HG03196 (cell line): ENCODE data around the gene C1orf198.

Source experiments
- ATAC-seq: cut with Tn5 transposase; IDR thresholded peaks from one replicate; pipeline ENCODE4 v1.9.1; 2021; ENCODE audit not compliant: unreplicated experiment

C1orf198 gene

DNA sequence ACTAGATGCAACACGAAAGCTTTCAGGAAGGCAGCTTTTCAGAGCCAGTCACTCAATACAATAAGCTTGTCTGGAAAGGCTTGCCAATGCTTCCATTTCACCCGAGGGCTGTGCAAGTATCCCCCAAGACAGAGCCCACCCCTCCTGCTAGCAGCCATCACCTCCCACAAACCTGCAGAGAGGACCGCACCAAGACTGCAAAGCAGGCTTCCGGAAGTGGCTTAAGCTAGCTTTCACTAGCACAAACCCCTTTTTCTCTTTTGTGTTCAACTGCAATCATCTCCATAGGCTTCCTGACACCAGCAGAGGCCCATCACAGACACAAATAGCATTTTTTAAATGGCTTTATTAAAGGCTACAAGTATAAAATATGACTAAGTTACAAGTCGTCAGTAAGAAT lies 31.5 kb downstream of the C1orf198 start:
- ATAC-seq = no peak

DNA sequence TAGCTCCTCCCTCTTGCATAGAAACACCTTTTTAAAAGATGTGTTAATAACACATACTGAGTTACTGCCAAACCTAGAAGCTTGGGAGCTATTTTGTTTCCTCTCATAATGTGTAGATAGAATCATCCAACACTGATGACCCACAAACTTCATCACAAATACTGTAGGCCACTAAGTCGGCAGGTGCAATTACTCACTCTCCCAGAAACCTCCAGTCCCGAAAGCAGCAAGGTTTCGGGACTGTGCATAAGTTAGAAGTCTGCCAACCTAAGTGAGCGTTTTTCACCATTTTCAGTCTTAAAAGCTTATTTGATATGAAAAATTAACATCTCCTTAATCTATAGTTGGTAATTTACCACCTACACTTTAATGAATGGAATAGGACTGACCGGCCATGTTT lies 32.0 kb downstream of the C1orf198 start:
- ATAC-seq = no peak

DNA sequence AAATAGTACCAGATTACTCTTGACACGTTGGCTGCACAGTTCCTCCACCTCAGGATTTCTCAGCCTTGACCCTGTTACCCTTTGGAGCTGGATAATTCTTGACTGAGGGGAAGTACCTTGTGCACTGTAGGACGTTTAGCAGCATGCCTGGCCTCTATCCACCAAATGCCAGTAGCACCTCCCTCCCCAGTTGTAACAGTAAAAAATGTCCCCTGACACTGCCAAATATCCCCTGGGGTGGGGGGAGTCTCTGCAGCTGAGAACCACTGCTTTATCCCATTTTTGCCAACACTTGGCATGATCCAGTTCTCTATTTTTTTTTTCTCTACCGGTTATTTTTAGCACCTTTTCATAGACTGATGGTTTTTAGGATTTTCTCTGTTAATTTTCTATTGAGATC lies 34.0 kb downstream of the C1orf198 start:
- ATAC-seq = no peak

DNA sequence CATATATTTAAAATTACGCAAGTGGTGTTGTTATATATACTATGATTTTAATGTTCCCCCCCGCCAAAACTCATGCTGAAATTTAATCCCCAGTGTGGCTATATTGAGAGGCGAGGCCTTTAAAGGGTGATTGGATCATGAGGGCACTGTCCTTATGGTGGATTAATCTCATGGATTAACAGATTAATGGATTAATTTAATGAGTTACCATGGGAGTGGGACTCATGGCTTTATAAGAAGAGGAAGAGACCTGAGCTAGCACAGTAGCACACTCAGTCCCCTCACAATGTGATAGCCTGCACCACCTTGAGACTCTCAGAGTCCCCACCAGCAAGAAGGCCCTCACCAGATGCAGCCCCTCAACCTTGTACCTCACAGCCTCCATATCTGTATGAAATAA lies 34.8 kb downstream of the C1orf198 start:
- no peak for ATAC-seq

DNA sequence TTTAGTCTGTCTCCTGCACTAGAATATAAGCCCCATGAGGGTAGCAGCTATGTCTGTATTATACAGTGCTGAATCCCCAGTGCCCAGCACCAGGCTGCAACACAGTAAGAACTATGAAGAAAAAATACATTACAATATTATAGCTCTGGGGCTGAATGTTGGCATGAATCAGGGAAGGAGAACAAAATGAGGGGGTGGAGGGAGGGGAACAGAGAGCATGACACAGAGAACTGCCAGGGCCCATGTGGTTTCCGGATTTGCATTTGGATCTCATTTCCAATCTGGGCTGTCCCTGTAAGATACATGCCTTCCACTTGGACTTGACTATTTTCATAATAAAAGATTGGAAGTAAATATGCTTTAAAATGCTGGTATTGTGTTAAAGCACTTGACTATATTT lies 35.8 kb downstream of the C1orf198 start:
- ATAC-seq = no peak

DNA sequence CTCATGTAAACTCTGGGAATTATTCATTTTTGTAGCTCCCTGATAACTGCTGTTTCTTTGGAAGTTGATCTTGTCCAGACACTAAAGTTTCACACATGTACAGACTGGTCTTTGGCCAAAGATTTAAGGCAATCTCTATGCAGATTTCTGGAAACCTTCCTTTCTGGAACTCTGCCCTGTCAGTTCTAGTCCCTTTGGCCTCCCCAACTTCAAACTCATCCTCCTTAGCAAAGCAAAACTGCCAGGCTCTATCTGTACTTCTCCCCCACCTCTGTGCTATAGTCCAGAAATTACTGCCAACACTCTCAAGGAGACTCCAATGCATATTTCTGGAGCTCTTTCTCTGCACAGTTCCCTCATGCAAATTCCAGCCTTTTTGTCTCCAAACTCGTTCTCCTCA lies 36.5 kb downstream of the C1orf198 start:
- ATAC-seq = no peak

DNA sequence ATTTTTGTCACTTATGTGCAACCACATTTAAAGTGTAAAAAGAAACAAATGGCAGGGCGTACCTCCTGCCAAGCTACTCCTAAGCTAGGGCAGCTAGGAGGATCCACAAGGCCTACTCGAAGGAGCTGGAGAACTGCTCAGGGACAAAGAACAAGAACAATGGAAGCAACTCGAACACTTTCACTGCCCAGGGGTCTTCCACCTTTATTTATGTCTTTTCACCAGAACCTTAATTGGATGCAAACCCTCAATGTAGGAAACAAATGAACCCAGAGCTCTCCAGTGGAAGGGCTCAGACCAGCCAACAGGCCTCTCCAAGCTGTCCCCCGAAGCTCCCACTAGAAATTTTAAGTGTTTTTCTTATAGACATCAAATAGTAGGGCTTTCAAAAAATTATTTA lies 39.9 kb downstream of the C1orf198 start:
- ATAC-seq = no peak

DNA sequence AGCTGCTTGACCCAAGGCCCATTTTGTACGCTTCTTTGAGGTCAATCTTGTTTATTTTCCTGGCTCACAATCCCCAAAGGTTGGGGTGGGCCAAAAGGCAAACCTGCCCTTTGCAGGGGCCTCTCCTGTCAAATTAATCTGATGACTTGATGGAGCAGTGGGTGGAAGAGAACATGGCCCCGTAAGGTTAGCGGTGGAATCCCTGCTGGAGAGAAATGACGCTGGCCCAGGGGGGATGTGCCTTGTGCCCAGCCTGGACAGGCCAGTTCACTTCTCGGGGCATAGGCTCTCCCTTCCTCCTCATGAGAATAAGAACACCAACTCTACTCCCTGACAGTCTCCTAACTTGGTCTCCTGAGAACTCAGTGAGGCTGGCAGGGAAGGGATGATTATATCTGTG lies 40.5 kb downstream of the C1orf198 start:
- no peak for ATAC-seq

DNA sequence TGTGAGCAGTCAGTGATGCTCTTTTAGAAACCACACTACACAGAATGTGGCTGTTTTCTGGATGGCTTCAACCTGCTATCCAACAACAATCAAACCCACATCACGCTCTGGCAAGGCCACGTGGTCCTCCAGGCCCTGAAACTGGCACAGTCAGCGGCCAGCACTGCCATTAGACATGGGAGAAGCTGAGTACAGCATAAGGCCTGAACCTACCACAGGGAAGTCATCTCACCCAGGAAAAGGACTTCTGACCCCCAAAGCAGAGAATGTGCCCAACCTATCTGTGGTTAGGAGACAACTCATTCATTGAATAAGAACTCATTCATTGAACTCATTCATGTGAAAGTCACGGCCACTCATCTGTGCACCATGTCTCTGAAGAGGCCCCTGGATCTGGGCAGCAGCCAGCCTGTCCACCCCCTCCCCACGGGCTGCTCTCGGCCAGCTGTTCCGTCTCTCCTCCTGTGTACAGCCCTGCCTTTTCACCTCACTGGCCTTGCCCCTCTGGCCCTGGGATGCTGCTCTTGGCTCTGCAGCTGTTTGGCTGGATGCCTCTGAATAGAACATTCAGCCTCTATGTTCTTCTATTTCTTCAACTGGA lies 41.1 kb downstream of the C1orf198 start:
- ATAC-seq = no peak

DNA sequence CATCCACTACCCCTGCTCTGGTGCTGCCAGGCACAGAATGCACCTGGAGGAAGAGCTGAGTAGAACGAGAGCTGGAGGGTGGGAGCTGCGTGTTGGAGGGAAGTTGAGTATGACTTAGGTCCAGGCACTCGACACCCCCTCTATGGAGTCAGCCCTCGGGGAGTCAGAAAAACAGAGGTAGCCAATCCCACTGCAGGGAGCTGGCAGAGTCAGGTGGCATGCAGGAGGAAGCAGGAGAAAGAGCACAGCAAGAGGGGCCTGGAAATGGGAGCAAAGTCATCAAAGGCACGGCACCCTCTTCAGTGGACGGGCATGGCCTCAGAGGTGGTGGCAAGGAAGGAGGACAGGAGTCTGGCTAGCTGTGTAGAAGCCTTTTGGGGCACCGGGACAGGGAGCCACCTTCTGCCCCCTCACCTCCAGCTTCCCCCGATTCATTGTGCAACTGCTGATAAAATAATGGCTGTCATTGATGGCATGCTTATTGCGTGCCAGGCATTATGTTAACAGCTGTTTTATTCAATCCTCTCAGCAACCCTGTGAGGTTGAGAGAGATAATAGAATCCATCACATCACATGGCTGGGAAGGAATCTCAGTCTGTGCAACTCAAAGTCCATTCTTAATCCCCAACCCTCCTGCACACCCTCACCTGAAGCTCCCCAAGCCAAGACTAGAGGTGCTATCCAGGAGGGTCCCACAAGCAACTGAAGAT lies 42.0 kb downstream of the C1orf198 start:
- no peak for ATAC-seq

DNA sequence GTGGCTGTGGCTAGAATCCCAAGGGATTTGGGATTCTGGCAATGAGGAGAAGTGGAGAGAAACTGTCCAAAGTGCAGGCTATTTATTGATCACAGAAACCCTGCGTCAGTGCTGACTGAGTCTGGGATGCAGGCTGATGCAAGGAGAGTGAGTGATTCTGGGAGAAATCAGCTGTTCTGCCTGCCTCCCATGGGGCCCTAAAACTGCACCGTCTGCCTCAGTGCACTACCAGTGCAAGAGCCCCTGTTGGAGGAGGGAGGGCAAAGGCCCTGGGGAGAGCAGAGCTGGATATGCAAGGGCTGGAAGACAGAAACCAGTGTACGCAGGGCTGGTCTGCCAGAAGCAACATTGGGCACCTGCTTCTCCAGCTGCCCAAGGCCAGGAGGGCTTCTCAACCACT lies 42.6 kb downstream of the C1orf198 start:
- ATAC-seq = no peak

DNA sequence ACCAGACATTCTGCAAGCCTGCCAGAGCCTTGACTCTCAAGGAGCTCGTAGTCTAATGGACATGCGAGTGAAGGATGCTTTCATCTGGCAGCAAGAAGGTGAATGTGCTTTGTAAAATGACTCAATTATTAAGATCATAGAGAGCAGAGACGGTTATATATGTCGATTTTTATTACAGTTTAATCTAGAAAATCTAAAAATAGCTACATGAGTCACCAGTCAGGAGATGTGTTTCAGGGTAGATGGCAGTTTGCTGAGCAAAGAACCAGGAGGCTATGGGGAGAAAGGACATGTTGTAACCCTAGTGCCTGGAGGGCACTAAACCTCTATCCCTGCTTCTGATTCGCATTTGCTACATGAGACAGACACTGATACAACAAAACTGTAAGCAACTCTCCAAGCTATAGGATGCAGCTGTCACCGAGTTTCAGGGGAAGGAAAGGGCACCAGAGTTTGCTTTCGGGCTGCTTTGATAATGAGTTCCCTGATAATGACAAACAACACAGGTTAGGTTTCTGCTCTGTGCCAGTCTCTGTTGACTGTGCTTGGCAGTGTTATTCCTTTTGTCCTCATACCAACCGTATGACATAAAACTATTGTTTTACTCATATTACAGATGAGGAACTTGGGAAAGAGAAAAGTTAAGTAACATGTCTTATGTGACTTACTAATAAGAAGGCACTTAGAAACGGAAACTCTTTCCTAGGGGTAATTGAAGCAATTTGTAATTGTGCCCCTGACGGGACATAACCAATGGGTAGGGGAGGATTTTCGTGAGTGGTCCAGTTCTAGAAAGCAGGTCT lies 43.2 kb downstream of the C1orf198 start:
- ATAC-seq = no peak

DNA sequence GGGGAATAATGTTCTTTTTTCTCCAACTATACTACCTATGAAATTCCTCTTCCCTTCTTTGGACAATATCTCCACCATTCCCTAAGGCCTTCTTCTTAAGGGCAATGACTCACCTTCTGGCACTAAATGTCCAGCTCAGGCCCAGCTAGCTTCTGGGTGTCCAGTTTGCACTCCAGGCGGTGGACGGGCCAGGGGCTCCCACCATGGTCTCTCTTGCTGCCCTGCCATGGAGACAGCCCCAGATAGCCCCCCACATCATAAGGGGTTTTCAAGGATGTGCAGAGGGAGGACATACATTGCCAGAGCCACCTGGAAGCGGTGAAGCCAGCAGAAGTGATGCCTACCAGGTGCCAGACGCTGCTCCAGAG lies 43.8 kb downstream of the C1orf198 start:
- ATAC-seq = no peak

DNA sequence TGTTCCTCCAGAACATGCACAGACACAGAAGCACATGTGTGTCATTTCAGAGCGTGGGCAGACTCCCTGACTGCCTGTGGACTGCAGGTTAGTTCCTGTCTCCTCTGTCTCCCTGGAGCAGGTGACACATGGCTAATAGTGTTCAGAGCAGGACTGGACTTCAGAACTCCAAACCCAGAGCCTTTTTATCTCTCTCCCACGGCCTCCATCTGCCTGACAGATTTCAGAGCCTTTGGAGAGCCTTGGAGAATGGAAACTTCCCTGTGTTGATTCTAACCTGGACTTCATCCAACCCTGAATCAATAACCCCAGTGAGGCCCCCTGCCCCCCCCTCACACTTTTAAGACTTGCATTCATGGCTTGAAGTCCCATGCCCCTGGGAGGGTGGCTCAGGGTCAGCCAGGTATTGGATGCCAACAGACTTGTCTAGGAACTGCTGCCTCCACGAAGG lies 44.4 kb downstream of the C1orf198 start:
- no peak for ATAC-seq

DNA sequence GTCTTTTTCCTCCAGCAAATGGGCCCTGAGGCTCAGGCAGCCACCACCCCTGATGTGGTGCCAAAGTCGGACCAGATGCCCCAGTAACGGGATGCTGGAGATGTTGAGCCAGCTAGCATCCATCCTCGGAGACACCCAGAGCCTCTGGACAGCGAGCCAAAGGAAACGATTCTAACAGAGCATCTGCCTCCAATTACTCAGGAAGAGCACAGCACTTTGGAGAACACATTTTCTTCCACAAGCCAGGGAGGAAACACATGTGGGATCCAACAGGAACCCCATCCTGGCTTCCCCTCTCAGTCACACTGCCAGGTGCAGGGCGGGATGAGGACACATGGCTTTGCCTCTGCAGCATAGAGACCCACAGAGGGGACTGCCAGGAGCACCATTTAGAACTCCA lies 44.9 kb downstream of the C1orf198 start:
- ATAC-seq = no peak

DNA sequence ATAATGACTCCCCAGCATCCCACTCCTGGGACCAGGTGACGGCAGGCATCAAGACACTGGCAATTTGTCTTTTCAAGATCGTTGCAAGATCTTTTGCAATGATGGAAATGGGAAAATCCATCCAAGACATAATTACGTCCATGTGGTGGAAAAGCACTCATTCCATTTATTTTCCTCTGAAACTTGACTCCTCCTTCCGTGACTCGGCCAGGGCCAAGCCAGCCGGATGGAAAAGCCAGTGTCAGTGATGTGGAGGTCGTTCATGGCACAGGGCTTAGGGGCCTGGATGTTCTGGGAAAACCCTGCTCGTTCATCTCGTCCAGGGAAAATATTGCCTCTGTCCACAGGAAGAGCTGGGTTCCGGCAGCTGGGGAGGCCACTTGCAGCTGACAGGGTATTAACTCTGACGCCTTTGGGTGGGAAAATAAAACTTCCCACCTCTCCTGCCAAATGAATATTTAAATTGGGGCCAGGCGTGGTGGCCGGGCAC lies 46.2 kb downstream of the C1orf198 start:
- ATAC-seq = no peak

DNA sequence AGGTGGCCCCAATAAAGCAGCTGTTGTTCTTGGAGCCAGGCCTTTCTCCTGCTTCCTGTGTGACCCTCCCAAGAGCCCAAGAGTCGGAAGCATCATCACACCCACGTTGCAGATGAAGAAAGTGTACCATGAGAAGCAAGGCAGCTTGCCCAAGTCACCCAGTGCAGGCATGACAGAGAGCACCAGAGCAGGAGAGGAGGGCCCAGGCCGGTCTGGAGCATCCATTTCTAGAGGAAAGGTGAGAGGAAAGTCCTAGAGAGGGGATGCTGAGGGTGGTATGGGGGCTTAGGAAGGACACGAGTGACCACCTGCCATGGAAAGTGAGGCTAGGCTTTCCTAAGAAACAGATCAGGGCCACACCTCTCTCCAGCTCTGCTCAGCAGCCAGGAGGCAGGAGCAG lies 47.0 kb downstream of the C1orf198 start:
- ATAC-seq = no peak

DNA sequence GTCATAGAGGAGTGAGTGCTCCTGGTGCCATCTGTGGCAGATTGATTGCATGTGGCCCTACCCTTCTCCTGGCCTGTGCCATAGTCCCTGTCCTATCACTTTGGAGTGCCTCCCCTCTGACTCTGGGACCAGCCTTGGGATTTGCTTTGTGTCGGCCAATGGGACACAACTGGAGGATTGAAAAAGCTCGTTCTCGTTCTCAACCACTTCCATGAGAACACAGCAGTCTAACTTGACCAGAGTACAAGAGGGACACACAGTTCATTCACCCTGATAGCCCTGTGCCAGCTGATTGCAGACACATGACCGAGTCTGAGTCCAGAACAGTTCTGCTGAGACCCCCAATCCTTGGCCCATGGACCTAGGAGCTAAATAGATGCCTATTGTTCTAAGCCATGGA lies 47.8 kb downstream of the C1orf198 start:
- ATAC-seq = no peak

DNA sequence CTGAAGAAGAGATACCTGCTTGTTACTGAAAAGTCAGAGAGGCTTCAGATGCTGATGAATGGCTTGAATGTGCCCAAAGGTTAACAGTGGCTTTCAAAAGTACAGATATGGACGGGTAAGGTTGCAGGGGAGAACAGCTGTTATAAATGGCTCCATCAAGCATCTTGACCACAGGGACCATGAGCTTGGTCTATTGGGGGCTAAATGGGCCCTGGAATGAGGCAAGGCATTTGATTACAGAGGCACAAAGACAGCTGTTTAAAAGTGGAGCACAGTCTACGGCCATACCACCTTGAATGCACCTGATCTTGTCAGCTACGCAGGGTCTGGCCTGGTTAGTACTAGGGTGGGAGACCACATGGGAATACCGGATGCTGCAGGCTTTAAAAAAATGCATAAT lies 48.3 kb downstream of the C1orf198 start:
- no peak for ATAC-seq

DNA sequence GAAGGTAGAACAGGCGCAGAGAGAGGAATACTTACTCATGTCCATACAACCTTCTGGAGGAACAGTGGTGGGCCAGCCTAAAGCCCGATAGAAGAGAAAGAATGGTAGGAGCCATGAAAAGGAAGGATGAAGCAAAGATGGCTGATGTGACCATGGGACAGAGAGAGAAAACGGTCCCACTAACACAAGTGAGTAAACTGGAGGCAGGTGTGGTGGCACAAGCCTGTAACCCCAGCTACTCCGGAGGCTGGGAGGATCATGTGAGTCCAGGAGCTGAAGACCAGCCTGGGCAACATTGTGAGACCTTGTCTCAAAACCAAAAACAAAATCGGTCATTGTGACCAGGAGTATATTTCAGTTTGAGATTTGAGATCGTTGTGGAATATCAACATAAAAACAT lies 49.4 kb downstream of the C1orf198 start:
- ATAC-seq = no peak

DNA sequence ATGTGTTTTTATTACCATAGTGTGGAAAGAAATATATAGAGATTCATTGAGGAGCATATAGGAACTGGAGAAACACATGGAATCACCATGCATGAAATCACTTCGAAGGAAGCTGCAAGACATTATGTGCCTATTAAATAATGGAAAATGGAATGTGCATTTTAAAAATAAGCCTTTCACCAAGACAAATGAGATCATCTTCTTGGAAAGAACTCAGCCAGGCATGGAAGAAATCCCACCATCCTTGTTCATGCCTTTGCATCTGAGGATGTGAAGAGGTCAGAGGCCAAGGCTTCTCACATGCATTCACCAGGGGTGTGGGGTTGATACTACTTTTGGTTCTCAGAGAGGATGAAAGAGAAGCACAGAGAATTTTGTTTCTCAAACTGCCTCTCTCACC lies 50.0 kb downstream of the C1orf198 start:
- no peak for ATAC-seq

DNA sequence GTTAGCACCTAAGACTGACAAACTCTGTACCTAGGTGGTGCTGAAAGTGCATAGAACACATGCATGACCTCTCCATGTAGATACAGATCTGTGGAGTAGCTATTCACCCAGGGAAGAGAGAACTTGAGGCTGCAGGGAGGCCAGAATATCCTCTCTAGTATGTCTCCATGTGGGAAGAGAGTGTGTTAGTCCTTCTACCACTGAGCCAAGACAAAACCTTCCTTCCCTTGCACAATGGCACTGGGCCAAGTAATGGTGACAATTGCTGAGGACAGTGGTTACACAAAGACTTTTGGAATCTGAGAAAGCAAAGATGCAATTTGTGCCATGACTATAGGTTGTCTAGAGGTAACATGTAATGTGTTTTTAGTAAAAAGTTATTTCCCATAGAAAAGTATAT lies 52.3 kb downstream of the C1orf198 start:
- ATAC-seq = no peak
